Measurements from ENCODE around the gene OCA2. TPM values are rescaled to one million over a fixed set of nuclear protein-coding genes. Genes with fewer than 3 reads are reported as not detected.

OCA2 gene
- total RNA-seq, 2 experiments from 2014 or later: not detected

DNA sequence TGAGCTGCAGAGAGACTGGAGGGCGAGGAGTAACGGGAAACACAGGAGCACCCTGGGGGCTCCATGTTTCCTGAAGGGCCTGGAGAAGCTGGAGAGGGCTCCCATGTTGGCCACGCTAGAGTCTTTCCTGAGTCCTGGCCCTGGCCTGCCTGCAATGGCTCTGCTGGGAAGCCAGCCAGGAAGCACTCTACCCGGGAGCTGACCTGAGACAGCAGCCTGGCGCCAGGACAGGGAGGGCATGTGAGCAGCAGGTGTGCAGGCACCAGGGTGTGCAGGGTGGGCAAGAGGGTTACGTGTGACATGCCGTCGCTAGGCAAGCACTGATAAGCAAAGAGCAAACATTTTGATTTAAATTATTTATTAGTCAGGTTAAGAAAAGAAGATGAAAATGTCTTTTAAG lies 301.4 kb downstream of the OCA2 start:
- Mint-ChIP-seq H3K4me1 (no peaks in the 10 kb centered on the region), H3K27me3 (no peaks in the 10 kb centered on the region), H3K9me3 (peaks cover 3% of the 10 kb centered on the region), H3K4me3 (no peak overlapping the region), H3K36me3 (ENCODE audit: low read depth) (no peaks in the 10 kb centered on the region), H3K27ac (no peak overlapping the region)
- ChIA-PET CTCF (no interaction called here), POLR2A (no interaction called here)
- DNase-seq: no peak

DNA sequence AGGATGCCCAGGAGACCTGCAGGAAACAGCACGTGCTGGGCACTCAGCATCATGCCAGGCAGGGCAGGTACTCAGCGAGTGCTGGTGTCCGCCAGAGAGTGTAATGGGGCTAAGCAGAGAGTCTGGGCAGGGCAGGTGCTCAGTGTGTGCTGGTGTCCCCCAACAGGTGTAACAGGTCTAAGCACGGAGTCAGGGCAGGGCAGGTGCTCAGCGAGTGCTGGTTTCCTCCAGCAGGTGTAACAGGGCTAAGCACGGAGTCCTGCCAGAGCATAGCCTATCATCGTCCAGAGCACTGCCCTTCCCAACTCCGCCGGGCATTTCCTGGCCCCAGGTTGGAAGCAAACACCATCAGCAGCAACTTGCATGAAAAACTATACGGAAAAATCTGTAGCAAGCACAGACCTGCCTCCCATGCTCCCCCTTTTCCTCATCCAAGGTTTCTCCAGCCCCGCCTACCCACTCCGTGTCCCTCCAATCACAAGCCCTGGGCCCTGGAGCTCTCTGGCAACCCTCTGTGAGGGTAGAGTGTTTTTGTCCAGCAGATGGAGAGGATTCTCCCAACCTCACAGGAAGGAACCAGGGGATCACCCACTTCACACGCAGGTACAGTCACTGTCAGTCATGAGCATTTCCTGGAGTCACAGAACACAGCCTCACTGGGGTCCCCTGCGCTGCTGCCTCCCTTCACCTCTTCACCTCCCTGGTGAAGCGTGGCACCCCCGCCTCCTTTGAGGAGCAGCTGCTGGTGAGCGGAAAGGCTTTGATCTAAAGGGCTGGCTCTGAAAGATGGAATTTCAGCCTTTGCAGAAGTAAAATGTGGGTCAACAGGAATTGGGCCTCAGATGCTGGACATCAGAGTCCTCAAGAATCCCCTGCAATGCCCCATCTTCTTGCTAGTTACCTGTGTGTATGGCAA lies 302.5 kb downstream of the OCA2 start:
- Mint-ChIP-seq H3K27ac (no peak overlapping the region), H3K36me3 (ENCODE audit: low read depth) (no peaks in the 10 kb centered on the region), H3K4me1 (no peaks in the 10 kb centered on the region), H3K9me3 (peaks cover 3% of the 10 kb centered on the region), H3K27me3 (no peaks in the 10 kb centered on the region), H3K4me3 (no peak overlapping the region)
- ChIA-PET CTCF (no interaction called here), POLR2A (no interaction called here)
- no peak for DNase-seq

- no peaks in the 10 kb centered on the region for H3K36me3 Mint-ChIP-seq (ENCODE audit: low read depth)
- ChIA-PET POLR2A (no interaction called here), CTCF (no interaction called here)
- H3K27ac Mint-ChIP-seq: no peak overlapping the region
- no peaks in the 10 kb centered on the region for H3K27me3 Mint-ChIP-seq
- no peaks in the 10 kb centered on the region for H3K4me1 Mint-ChIP-seq
- H3K4me3 Mint-ChIP-seq: no peak overlapping the region
- DNase-seq: no peak
- peaks cover 7% of the 10 kb centered on the region for H3K9me3 Mint-ChIP-seq
Measured at GRCh38 chr15:27792756-27793264, 306.3 kb downstream of the OCA2 start.

DNA sequence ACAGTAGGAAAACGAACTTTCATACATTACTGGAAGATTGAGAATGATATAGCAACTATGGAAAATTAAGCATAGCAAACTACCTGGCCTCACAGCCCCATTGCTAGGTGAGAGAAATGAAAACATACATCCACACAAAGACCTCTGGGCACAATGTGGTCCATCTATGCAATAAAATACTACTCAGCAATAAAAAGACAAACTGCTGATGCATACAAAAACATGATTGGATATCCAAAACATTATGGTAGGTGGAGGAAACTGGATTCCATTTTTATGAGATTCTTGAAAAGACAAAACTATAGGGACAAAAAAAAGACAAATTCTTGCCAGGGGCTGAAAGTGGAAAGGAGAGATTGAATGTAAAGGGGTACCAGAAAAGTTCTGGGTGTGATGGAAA lies 308.8 kb downstream of the OCA2 start:
- no peak overlapping the region for H3K27ac Mint-ChIP-seq
- H3K9me3 Mint-ChIP-seq: peaks cover 5% of the 10 kb centered on the region
- no peak overlapping the region for H3K4me3 Mint-ChIP-seq
- CTCF ChIA-PET: no interaction called here
- no peaks in the 10 kb centered on the region for H3K36me3 Mint-ChIP-seq (ENCODE audit: low read depth)
- POLR2A ChIA-PET: no interaction called here
- H3K4me1 Mint-ChIP-seq: no peaks in the 10 kb centered on the region
- H3K27me3 Mint-ChIP-seq: no peaks in the 10 kb centered on the region
- DNase-seq: no peak

GRCh38 chr15:27787931-27788330 lies 311.2 kb downstream of the OCA2 start:
- ChIA-PET POLR2A (no interaction called here), CTCF (no interaction called here)
- H3K4me3 Mint-ChIP-seq: no peak overlapping the region
- no peak overlapping the region for H3K27ac Mint-ChIP-seq
- no peaks in the 10 kb centered on the region for H3K36me3 Mint-ChIP-seq (ENCODE audit: low read depth)
- no peaks in the 10 kb centered on the region for H3K27me3 Mint-ChIP-seq
- H3K4me1 Mint-ChIP-seq: no peaks in the 10 kb centered on the region
- H3K9me3 Mint-ChIP-seq: peaks cover 4% of the 10 kb centered on the region
- no peak for DNase-seq

- H3K4me1 Mint-ChIP-seq: no peaks in the 10 kb centered on the region
- DNase-seq: no peak
- no peak overlapping the region for H3K4me3 Mint-ChIP-seq
- ChIA-PET POLR2A (no interaction called here), CTCF (no interaction called here)
- H3K27me3 Mint-ChIP-seq: no peaks in the 10 kb centered on the region
- H3K27ac Mint-ChIP-seq: no peak overlapping the region
- no peaks in the 10 kb centered on the region for H3K9me3 Mint-ChIP-seq
- H3K36me3 Mint-ChIP-seq (ENCODE audit: low read depth): no peaks in the 10 kb centered on the region
Measured at GRCh38 chr15:27784107-27784506, 315.0 kb downstream of the OCA2 start.

GRCh38 chr15:27783678-27784077 lies 315.4 kb downstream of the OCA2 start:
- no peaks in the 10 kb centered on the region for H3K4me1 Mint-ChIP-seq
- H3K9me3 Mint-ChIP-seq: no peaks in the 10 kb centered on the region
- H3K27ac Mint-ChIP-seq: no peak overlapping the region
- no peaks in the 10 kb centered on the region for H3K36me3 Mint-ChIP-seq (ENCODE audit: low read depth)
- H3K4me3 Mint-ChIP-seq: no peak overlapping the region
- CTCF ChIA-PET: no interaction called here
- DNase-seq: no peak
- H3K27me3 Mint-ChIP-seq: no peaks in the 10 kb centered on the region
- POLR2A ChIA-PET: no interaction called here

DNA sequence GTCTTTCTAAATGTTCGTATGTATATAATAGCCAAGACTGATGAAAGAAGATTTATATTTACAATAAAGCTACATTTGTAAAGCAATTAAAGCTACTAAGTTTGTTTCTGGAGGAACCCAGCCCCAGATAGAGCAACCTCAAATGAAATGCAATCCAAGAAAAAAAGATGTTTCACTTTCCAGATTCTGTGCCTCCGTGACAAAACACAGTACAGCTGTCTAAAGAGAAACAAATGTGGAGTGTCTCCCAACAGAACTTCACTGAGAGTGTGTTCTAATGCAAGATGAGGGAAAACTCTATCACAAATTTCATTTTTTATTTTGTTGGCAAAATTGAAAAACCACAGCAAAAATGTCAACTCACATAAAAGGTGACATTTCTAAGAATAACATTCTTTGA lies 317.0 kb downstream of the OCA2 start:
- no peak overlapping the region for H3K27ac Mint-ChIP-seq
- no peaks in the 10 kb centered on the region for H3K9me3 Mint-ChIP-seq
- H3K27me3 Mint-ChIP-seq: no peaks in the 10 kb centered on the region
- no peaks in the 10 kb centered on the region for H3K4me1 Mint-ChIP-seq
- CTCF ChIA-PET: no interaction called here
- H3K36me3 Mint-ChIP-seq (ENCODE audit: low read depth): no peaks in the 10 kb centered on the region
- no peak for DNase-seq
- POLR2A ChIA-PET: no interaction called here
- no peak overlapping the region for H3K4me3 Mint-ChIP-seq

DNA sequence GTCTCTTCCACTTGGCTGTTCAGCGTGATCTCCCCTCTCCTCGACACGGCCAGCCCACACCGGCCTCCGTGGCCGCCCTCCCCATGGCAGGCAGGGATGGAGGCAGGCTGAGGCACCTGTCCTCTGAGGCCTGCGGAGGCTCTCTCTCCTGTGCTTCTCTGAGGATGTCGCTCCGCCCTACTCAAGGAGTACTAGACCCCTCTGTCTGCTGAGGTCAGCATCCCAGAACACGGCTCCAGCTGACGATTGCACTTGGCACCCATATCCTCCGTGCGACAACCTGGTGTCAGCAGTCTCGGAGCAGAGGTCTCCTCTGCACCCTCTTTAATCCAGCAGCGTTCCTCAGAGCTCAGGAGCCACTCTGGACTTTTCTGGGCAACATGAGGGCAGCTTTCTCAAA lies 322.6 kb downstream of the OCA2 start:
- Mint-ChIP-seq H3K4me1 (no peaks in the 10 kb centered on the region), H3K36me3 (ENCODE audit: low read depth) (no peaks in the 10 kb centered on the region), H3K4me3 (no peak overlapping the region), H3K27me3 (no peaks in the 10 kb centered on the region), H3K9me3 (peaks cover 18% of the 10 kb centered on the region), H3K27ac (no peak overlapping the region)
- DNase-seq: no peak
- POLR2A ChIA-PET: no interaction called here
- CTCF ChIA-PET: no interaction called here

DNA sequence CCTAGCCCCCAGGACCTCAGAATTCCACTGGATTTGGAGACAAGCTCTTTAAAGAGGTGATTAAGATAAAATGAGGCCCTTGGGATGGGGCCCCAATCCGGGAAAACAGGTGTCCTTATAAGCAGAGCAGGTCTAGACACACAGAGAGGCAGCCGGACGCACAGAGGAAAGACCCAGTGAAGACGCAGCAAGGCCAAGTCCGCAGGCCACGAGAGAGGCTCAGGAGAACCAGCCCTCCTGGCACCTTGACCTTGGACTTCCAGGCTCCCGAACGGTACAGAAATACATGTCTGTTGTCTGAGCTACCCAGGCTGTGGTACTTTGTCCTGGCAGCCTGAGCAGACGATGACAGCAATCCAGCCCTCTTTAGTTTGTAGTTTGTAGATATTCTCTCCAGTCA lies 324.5 kb downstream of the OCA2 start:
- no peak overlapping the region for H3K4me3 Mint-ChIP-seq
- peaks cover 20% of the 10 kb centered on the region for H3K9me3 Mint-ChIP-seq
- H3K36me3 Mint-ChIP-seq (ENCODE audit: low read depth): no peaks in the 10 kb centered on the region
- DNase-seq: no peak
- CTCF ChIA-PET: no interaction called here
- POLR2A ChIA-PET: no interaction called here
- no peaks in the 10 kb centered on the region for H3K27me3 Mint-ChIP-seq
- no peaks in the 10 kb centered on the region for H3K4me1 Mint-ChIP-seq
- H3K27ac Mint-ChIP-seq: no peak overlapping the region

- no peak overlapping the region for H3K4me3 Mint-ChIP-seq
- no peak for DNase-seq
- no peaks in the 10 kb centered on the region for H3K4me1 Mint-ChIP-seq
- CTCF ChIA-PET: no interaction called here
- H3K36me3 Mint-ChIP-seq (ENCODE audit: low read depth): no peaks in the 10 kb centered on the region
- H3K27me3 Mint-ChIP-seq: no peaks in the 10 kb centered on the region
- H3K27ac Mint-ChIP-seq: no peak overlapping the region
- POLR2A ChIA-PET: no interaction called here
- peaks cover 20% of the 10 kb centered on the region for H3K9me3 Mint-ChIP-seq
Measured at GRCh38 chr15:27774191-27774590, 324.9 kb downstream of the OCA2 start.

DNA sequence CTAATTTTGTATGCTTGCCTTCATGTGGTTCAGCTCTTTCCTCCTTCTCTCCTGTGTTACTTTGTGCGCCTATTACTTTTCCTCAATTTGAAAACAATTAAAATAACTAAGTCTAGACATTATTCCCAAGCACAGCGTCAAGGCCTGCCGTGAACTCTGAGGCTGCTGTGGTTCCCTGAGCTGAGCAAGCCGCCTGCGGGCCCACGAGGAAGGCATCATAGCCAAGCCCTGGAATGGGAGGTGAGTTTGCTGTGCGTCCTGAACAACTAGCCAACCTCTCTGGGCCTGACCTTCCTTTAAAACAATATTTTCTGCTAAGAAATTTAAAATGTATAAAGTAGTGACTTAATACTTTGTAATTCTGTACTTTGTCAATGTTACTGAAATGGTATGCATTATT lies 327.2 kb downstream of the OCA2 start:
- DNase-seq: no peak
- CTCF ChIA-PET: no interaction called here
- no peak overlapping the region for H3K4me3 Mint-ChIP-seq
- H3K27me3 Mint-ChIP-seq: no peaks in the 10 kb centered on the region
- H3K27ac Mint-ChIP-seq: no peak overlapping the region
- POLR2A ChIA-PET: no interaction called here
- H3K9me3 Mint-ChIP-seq: peaks cover 25% of the 10 kb centered on the region
- no peaks in the 10 kb centered on the region for H3K36me3 Mint-ChIP-seq (ENCODE audit: low read depth)
- no peaks in the 10 kb centered on the region for H3K4me1 Mint-ChIP-seq

GRCh38 chr15:27770769-27771554 lies 328.2 kb downstream of the OCA2 start:
- DNase-seq: no peak
- H3K27ac Mint-ChIP-seq: no peak overlapping the region
- H3K9me3 Mint-ChIP-seq: peaks cover 24% of the 10 kb centered on the region
- ChIA-PET POLR2A (no interaction called here), CTCF (no interaction called here)
- H3K36me3 Mint-ChIP-seq (ENCODE audit: low read depth): no peaks in the 10 kb centered on the region
- no peaks in the 10 kb centered on the region for H3K27me3 Mint-ChIP-seq
- H3K4me1 Mint-ChIP-seq: no peaks in the 10 kb centered on the region
- no peak overlapping the region for H3K4me3 Mint-ChIP-seq

GRCh38 chr15:27770086-27770607 lies 329.0 kb downstream of the OCA2 start:
- Mint-ChIP-seq H3K27me3 (no peaks in the 10 kb centered on the region), H3K36me3 (ENCODE audit: low read depth) (no peaks in the 10 kb centered on the region), H3K4me3 (no peak overlapping the region), H3K4me1 (no peaks in the 10 kb centered on the region), H3K27ac (no peak overlapping the region), H3K9me3 (peaks cover 15% of the 10 kb centered on the region)
- ChIA-PET POLR2A (no interaction called here), CTCF (no interaction called here)
- DNase-seq: no peak

All from activated CD4-positive, alpha-beta memory T cell treated with anti-CD3 and anti-CD28 coated beads, Interleukin-2, amount 10 ng/mL, durations not matched to agents 7 days and 5 days (primary cell).